Hematopoietic multipotent progenitor cell treated with erythropoietin and hydrocortisone succinate and interleukin-3 and kit ligand, for 4 days (in vitro differentiated cells): Measurements from ENCODE around the gene BLCAP.
"Not testable (repeated sequence)": the region's sequence is repeated elsewhere in the genome, so short reads cannot be mapped to it uniquely, and the experiment has no call there.

Source experiments
- DNase-seq: peaks from one replicate; pipeline ENCODE4 v3.0.0-alpha.2; 2015

The BLCAP gene

GRCh38 chr20:37527638-37528445, at the start of gene BLCAP:
Gene BLCAP (minus strand): TSS chr20:37527876. CDS start chr20:37519174, 8,702 bp downstream.
- DNase-seq = peak; percentile 95

DNA sequence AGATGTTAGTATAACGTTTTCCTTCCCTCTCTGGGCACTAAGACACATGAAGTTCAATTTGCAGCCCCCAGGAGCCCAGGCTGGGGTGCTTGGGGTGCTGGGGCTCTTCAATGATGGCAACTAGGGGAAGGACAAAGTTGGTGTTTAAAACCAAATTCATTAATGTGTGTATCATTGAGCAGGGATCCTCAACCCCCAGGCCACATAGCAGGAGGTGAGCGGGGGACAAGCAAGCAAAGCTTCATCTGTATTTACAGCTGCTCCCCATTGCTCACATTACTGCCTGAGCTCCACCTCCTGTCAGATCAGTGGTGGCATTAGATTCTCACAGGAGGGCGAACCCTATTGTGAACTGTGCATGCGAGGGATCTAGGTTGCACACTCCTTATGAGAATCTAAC, 49.8 kb upstream of the BLCAP start:
- not testable (repeated sequence) for DNase-seq

DNA sequence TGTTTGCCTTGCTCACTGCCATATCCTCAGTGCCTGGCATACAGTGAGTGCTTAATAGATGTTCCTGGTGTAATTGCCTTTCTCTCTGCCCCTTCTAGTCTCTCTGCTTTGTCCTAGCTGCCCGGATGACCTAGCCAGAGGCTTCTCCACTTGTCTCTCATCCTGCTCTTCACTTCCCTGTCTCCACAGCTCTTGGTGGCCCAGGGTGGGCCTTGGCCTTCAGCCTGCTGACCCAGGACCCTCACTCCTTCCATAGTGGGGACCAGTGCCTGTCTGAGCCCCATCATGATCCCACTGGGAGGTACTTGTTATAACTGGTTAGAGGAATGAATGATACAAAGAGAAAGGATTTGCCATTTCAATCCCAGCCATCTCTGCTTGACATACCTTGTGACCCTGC, 49.2 kb upstream of the BLCAP start:
- DNase-seq = no peak

DNA sequence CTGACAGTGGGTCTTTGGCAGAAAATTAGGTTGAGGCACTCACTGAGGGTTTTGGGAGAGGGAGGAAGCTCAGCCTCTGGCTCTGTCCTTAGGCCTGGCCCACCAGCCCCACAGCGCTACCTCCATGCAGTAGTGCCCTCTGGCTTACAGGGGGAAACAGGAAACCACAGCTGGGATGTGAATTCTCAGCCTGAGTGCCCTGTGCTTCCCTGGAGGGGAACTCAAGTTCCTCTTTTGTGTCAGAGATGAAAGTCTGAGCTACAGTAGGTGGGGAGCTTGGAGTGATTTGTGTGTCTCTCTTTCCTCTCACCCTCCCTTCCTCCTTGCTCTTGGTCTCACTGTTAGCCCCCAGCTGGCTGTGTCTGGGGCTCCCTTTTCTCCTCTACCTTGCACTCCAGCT, 48.2 kb upstream of the BLCAP start:
- peak; percentile 53 for DNase-seq

GRCh38 chr20:37574199-37574890, 46.7 kb upstream of the BLCAP start:
- no peak for DNase-seq

GRCh38 chr20:37573626-37574198, 46.0 kb upstream of the BLCAP start:
- DNase-seq = no peak

GRCh38 chr20:37571033-37571432, 43.4 kb upstream of the BLCAP start:
- no peak for DNase-seq

DNA sequence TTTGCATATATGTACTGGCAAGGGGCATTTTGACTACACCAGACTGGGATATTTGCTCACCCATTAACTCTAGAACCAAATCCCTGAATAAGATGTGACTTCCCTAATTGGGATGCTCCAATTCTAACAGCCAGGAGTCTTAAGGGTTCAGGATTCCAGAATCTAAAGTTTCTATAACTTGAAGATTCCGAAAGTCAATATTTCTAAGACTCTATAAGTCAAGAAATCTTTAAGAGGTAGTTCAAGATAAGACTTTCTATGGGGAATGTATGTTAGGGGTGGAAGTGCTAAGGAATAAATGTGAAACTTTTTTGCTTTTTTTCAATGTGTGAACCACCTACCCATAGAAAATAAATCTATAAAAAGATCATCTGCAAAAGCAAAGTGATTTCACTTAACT, 42.7 kb upstream of the BLCAP start:
- DNase-seq = no peak

- DNase-seq = peak; percentile 51
Measured at GRCh38 chr20:37567671-37568588, 40.3 kb upstream of the BLCAP start.

- DNase-seq = no peak
Measured at GRCh38 chr20:37567331-37567665, 39.6 kb upstream of the BLCAP start.

- DNase-seq = no peak
Measured at GRCh38 chr20:37566590-37567330, 39.1 kb upstream of the BLCAP start.

- DNase-seq = no peak
Measured at GRCh38 chr20:37565134-37565811, 37.6 kb upstream of the BLCAP start.

DNA sequence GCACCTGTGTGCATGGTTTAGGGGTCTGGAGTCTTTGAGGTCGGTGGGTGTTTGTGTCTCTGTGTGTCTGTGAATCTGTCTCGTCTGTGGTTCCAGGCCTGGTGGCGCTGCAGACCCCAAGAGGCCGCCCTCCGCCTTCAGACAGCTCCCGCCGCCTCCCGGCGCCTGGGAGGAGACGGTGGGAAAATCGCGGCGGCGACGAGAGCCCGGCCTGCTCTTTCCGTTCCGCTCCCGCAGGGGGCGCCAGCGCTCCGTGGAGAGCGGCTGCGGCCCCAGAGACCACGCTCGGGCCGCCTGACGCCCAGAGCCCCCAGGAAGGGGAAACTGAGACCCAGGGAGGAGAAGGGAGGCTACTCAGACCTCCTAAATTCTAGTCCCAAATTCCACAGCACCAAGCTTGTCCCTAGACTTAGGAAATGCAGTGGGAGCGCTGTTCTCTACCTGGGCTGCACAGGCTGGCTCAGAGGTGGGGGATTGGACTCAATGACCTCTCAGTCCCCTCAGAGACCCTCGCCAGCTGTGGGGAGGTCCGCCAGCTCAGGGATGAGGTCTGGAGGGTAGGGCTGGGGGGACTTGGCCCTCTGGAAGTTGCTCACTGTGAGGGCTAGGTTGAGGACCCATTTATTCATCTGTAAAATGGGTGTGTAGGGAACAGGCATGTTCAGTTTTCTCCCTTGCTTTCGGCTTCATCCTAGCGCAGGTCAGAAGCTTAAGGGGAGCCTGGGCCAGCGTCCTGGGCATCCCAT, 36.9 kb upstream of the BLCAP start:
- peak; percentile 57 for DNase-seq

DNA sequence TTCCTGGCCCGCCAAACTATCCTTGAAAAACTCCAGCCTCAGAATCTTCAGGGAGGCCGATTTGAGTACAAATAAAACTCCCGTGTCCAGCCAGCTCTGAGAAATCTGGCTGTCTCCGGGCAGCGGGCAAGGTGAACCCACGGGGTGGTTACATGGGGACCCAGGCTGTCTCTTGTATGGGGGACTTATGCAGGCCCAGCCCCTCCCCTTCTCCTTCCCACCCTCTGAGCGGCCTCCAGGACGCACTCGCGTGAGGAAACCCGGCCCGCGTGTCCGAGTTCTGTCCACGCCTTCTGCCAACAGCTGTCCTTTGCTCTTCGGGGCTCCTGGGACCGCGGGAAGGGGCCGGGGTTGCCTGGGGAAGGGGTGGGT, 36.3 kb upstream of the BLCAP start:
- DNase-seq = no peak

DNA sequence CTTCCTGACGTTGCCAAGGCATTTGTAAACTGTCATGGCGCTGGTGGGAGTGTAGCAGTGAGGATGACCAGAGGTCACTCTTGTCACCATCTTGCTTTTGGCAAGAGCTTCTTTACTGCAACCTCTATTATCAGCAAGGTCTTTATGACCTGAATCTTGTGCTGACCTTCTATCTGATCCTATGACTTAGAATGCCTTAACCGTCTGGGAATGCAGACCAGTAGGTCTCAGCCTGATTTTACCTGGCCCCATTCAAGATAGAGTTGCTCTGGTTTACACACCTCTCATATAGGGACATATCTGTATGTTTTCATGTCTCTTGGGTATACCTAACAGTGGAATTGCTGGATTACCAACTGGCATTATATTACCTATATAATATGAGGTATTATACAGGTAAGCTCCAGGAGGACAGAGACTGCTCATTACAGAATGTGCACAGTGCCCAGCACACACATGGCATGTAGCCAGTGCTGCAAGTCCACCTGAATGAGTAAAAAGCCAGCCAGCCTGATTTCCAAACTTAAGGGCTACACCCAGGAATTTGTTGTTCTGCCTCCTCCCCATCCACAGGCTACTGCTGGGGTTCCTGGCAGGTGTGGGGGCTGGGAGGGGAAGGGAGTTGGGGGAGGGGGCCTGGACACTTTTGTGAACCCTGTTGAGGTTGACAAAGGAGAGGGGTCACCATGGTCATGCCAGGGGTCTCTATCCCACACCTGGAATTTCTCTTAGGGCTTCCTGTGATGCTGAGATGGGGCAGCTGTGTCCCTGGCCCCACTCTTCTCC, 35.2 kb upstream of the BLCAP start:
- DNase-seq = no peak

DNA sequence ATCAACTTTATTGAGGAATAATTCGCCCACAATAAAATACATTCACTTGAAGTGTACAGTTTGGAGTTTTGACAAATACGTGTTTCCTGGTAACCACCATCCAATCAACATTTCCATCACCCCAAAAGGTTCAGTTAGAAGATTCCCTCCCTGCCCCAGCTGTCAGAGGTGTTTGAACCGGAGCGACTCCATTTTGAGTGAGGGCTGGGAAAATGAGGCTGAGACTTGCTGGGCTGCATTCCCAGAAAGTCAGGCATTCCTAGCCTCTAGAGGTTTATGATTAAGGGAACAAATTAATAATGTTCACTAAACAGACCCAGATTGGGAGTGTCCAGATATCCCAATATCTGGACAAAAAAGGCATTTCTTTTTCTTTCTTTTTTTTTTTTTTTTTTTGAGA, 33.0 kb upstream of the BLCAP start:
- no peak for DNase-seq

GRCh38 chr20:37559312-37560027, 31.8 kb upstream of the BLCAP start:
- DNase-seq = no peak

- DNase-seq = no peak
Measured at GRCh38 chr20:37558779-37559178, 31.1 kb upstream of the BLCAP start.

GRCh38 chr20:37558306-37558705, 30.6 kb upstream of the BLCAP start:
- no peak for DNase-seq

DNA sequence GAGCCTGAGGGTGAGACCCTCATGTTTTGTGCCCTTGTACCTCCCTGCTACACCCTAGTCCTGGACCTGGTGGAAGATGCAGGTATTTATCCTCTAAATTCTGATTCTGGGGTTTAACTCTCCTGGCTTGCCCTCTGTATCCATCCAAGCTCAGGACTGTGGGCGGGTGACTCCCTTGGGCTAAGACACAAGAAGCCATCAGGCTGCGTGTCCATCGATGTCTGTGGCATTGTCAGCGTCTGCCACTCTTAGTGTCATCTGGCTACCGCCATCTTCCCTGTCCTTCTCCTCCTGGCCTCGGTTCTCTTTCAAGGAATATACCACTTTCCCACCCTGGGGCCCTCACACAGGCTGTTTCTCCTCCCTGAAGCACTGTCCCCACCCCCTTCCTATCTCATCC, 28.9 kb upstream of the BLCAP start:
- no peak for DNase-seq
